ENCODE results near the gene F13B. TPM values are rescaled to one million over a fixed set of nuclear protein-coding genes. Genes with fewer than 3 reads are reported as not detected.
"Not testable (repeated sequence)": the region's sequence is repeated elsewhere in the genome, so short reads cannot be mapped to it uniquely, and the experiment has no call there.

Gene F13B
- total and polyA plus RNA-seq, 5 donors from 2014 or later, result not detected

GRCh38 chr1:196997423-196997822 lies 69.6 kb downstream of the F13B start:
- H3K27ac Mint-ChIP-seq, result no peak overlapping the region
- Histone ChIP-seq H3K27ac (ENCODE audit: insufficient read depth, low read length, poor library complexity, severe bottlenecking) (no peak overlapping the region), H3K36me3 (ENCODE audit: control insufficient read depth, insufficient read depth, low read length) (no peaks in the 10 kb centered on the region), H3K4me3 (ENCODE audit: low read depth, low read length) (no peak overlapping the region), H3K9me3 (ENCODE audit: control insufficient read depth in 2 of 2, low read length in 2 of 2) (no peaks in the 10 kb centered on the region), H3K4me1 (ENCODE audit: control insufficient read depth, insufficient read depth, low read length, poor library complexity, severe bottlenecking) (no peaks in the 10 kb centered on the region), H3K27me3 (ENCODE audit: control insufficient read depth, insufficient read depth, low read length) (no peaks in the 10 kb centered on the region)
- ATAC-seq (ENCODE audit: low read depth in 2 of 2) (no peak), DNase-seq (no peak)
- no peaks in the 10 kb centered on the region for H3K4me1 Mint-ChIP-seq
- no peaks in the 10 kb centered on the region for H3K27me3 Mint-ChIP-seq
- H3K36me3 Mint-ChIP-seq, result no peaks in the 10 kb centered on the region
- H3K9me3 Mint-ChIP-seq, result no peaks in the 10 kb centered on the region
- H3K4me3 Mint-ChIP-seq, result no peak overlapping the region

DNA sequence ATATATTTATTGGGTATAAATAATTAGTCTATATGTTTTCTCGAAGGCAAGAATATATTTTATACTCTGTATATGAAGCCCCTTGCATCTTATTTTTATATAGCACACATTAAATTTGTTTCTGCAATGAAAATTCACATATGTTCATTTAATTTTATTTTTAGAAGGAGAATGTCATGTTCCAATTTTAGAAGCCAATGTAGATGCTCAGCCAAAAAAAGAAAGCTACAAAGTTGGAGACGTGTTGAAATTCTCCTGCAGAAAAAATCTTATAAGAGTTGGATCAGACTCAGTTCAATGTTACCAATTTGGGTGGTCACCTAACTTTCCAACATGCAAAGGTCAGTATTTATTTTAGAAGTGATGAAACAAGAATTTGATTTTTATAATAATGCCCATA lies 73.1 kb downstream of the F13B start:
- Mint-ChIP-seq H3K4me3 (no peak overlapping the region), H3K36me3 (no peaks in the 10 kb centered on the region), H3K27me3 (no peaks in the 10 kb centered on the region), H3K4me1 (no peaks in the 10 kb centered on the region), H3K9me3 (peaks cover 0 to 3% (median 0%) of the 10 kb centered on the region in 7 donors), H3K27ac (no peak overlapping the region)
- Histone ChIP-seq H3K9me3 (ENCODE audit: control insufficient read depth in 2 of 2, low read length in 2 of 2) (no peaks in the 10 kb centered on the region), H3K27me3 (ENCODE audit: control insufficient read depth, insufficient read depth, low read length) (no peaks in the 10 kb centered on the region), H3K36me3 (ENCODE audit: control insufficient read depth, insufficient read depth, low read length) (no peaks in the 10 kb centered on the region), H3K4me1 (ENCODE audit: control insufficient read depth, insufficient read depth, low read length, poor library complexity, severe bottlenecking) (no peaks in the 10 kb centered on the region), H3K27ac (ENCODE audit: insufficient read depth, low read length, poor library complexity, severe bottlenecking) (no peak overlapping the region), H3K4me3 (ENCODE audit: low read depth, low read length) (no peak overlapping the region)
- ATAC-seq (ENCODE audit: low read depth in 2 of 2) (no peak), DNase-seq (no peak)

GRCh38 chr1:196991919-196992651 lies 75.0 kb downstream of the F13B start:
- not testable (repeated sequence) for H3K4me3 ChIP-seq (ENCODE audit: low read depth, low read length); H3K4me3 Mint-ChIP-seq; H3K4me1 ChIP-seq (ENCODE audit: control insufficient read depth, insufficient read depth, low read length, poor library complexity, severe bottlenecking); H3K36me3 Mint-ChIP-seq; H3K36me3 ChIP-seq (ENCODE audit: control insufficient read depth, insufficient read depth, low read length); H3K9me3 Mint-ChIP-seq; H3K27me3 Mint-ChIP-seq; H3K27ac Mint-ChIP-seq; H3K27me3 ChIP-seq (ENCODE audit: control insufficient read depth, insufficient read depth, low read length); DNase-seq; H3K9me3 ChIP-seq (ENCODE audit: control insufficient read depth in 2 of 2, low read length in 2 of 2); H3K4me1 Mint-ChIP-seq; ATAC-seq (ENCODE audit: low read depth in 2 of 2); H3K27ac ChIP-seq (ENCODE audit: insufficient read depth, low read length, poor library complexity, severe bottlenecking)

Other genes starting within 250 kb of the F13B start
- gene CFHR1, start 247.5 kb downstream of the F13B start, total RNA-seq, result not detected
- gene CFHR1, start 247.5 kb downstream of the F13B start, polyA plus RNA-seq, result not detected
- gene CFHR4, start 179.2 kb downstream of the F13B start, total RNA-seq, result not detected
- gene CFHR4, start 179.2 kb downstream of the F13B start, polyA plus RNA-seq, result not detected
- gene CFHR2, start 123.5 kb downstream of the F13B start, total RNA-seq, result not detected
- not detected for gene CFHR2, start 123.5 kb downstream of the F13B start, polyA plus RNA-seq
- not detected for gene CFHR5, start 89.7 kb downstream of the F13B start, total RNA-seq
- not detected for gene CFHR5, start 89.7 kb downstream of the F13B start, polyA plus RNA-seq
- 3.2 TPM for gene ASPM, start 79.4 kb upstream of the F13B start, total RNA-seq
- under 1 TPM; 0.37 to 0.88 (median 0.54) TPM for gene ASPM, start 79.4 kb upstream of the F13B start, polyA plus RNA-seq
- gene ZBTB41, start 134.0 kb upstream of the F13B start, total RNA-seq, result 11.7 TPM
- 1 to 10 TPM; 2.4 to 3.7 (median 3.0) TPM for gene ZBTB41, start 134.0 kb upstream of the F13B start, polyA plus RNA-seq
- not detected for gene CRB1, start 201.0 kb upstream of the F13B start, total RNA-seq
- not detected for gene CRB1, start 201.0 kb upstream of the F13B start, polyA plus RNA-seq

Data from CD4-positive, CD25-positive, alpha-beta regulatory T cell (primary cell).